Right atrium auricular region (tissue), 2 donors: Measurements from ENCODE around the gene CPPED1. TPM values are rescaled to one million over a fixed set of nuclear protein-coding genes. Genes with fewer than 3 reads are reported as not detected.

Experiments
- DNase-seq: peaks from one replicate; pipeline ENCODE4 v3.0.0-alpha.2; 2019; ENCODE audit warnings: low spot score
- H3K27ac ChIP-seq, 2 donors: fragments of 200-600 bp; sonication (generic); 1 replicate in 1 of 2; 2 replicates in 1 of 2; pipeline ENCODE4 v1.5.1; 2016 to 2019
- H3K27me3 ChIP-seq, 2 donors: fragments of 200-600 bp; sonication (generic); one replicate each; pipeline versions ENCODE4 v1.5.1 to v1.6.0; 2017 to 2019
- H3K36me3 ChIP-seq: fragments of 200-600 bp; sonication (generic); one replicate; pipeline ENCODE4 v1.5.1; 2016
- H3K4me1 ChIP-seq, 2 donors: fragments of 200-600 bp; sonication (generic); one replicate each; pipeline versions ENCODE4 v1.5.1 to v1.6.0; 2017 to 2019
- H3K4me3 ChIP-seq, 2 donors: fragments of 200-600 bp; sonication (generic); 1 replicate in 1 of 2; 2 replicates in 1 of 2; pipeline ENCODE4 v1.5.1; 2017 to 2019; ENCODE audit warnings: mild to moderate bottlenecking in 1 of 2, moderate library complexity in 1 of 2
- H3K9me3 ChIP-seq, 2 donors: fragments of 200-600 bp; sonication (generic); one replicate each; pipeline ENCODE4 v1.5.1; 2019
- total RNA-seq, 2 donors: library from RNA; depleted of rRNA; stranded (reverse); fragments of >200 nt; gene quantifications; one replicate each; pipeline ENCODE4 v1.1.0, GENCODE V29; 2016
- TF ChIP-seq, protein P1 (sequence below), 2 donors: fragments of 200-600 bp; sonication (generic); IDR thresholded peaks; one replicate each; pipeline ENCODE4 v1.5.1; 2019; ENCODE audit warnings: antibody characterized with exemption in 2 of 2

CPPED1 gene
- total RNA-seq, 2 donors from 2014 or later = 5.9 to 6.4 TPM

DNA sequence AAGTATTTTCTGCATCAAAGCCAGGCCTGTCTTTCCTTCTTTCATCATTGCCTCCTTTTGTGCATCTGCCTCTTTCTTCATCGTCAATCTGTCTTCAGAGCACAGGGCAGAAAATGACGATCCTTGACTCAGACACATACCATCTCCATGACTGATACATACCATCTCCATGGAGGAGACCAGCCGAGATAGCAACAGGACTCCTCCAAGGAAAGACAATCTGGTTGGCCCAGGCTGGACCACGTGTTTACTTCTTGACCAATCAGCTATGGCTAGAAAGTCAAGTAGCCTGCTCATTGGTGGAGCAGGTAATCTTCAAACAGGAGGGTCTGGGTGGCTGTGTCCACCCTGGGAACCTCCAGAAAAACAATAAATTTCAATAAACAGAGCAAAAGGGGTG lies 164.6 kb downstream of the CPPED1 start:
- Histone ChIP-seq H3K36me3 (no peaks in the 10 kb centered on the region), H3K27ac (no peak overlapping the region), H3K4me3 (no peak overlapping the region), H3K9me3 (peaks cover 0 to 3% of the 10 kb centered on the region in 2 donors), H3K4me1 (no peaks in the 10 kb centered on the region), H3K27me3 (no peaks in the 10 kb centered on the region)
- TF ChIP-seq, protein P1, sequence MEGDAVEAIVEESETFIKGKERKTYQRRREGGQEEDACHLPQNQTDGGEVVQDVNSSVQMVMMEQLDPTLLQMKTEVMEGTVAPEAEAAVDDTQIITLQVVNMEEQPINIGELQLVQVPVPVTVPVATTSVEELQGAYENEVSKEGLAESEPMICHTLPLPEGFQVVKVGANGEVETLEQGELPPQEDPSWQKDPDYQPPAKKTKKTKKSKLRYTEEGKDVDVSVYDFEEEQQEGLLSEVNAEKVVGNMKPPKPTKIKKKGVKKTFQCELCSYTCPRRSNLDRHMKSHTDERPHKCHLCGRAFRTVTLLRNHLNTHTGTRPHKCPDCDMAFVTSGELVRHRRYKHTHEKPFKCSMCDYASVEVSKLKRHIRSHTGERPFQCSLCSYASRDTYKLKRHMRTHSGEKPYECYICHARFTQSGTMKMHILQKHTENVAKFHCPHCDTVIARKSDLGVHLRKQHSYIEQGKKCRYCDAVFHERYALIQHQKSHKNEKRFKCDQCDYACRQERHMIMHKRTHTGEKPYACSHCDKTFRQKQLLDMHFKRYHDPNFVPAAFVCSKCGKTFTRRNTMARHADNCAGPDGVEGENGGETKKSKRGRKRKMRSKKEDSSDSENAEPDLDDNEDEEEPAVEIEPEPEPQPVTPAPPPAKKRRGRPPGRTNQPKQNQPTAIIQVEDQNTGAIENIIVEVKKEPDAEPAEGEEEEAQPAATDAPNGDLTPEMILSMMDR (IDR thresholded peaks at IDR 0.05) = no peak
- DNase-seq = no peak

DNA sequence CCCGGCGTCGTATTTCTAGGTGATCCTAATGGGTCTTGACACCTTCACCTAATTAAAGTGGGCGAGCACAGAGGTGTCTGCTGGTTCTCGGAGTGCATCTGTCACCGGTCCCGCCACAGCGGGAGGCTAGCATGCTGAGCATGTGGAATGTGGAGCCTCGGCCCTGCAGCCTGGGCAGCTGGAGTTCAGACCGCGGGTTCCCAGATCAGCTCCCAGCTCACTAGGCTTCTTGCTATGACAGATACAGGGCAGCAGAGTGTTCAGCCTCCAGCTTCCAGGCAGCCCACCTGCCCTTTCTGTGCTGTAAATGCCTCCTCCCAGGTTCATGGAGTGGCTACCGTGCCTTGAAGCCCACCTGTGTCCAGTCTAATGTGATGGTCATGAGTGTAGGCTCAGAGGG lies 166.7 kb downstream of the CPPED1 start:
- H3K27me3 ChIP-seq = no peaks in the 10 kb centered on the region
- no peaks in the 10 kb centered on the region for H3K36me3 ChIP-seq
- peaks cover 0 to 3% of the 10 kb centered on the region in 2 donors for H3K9me3 ChIP-seq
- H3K27ac ChIP-seq = no peak overlapping the region
- no peaks in the 10 kb centered on the region for H3K4me1 ChIP-seq
- no peak for DNase-seq
- TF ChIP-seq, protein P1 (IDR thresholded peaks at IDR 0.05) = no peak
- no peak overlapping the region for H3K4me3 ChIP-seq

DNA sequence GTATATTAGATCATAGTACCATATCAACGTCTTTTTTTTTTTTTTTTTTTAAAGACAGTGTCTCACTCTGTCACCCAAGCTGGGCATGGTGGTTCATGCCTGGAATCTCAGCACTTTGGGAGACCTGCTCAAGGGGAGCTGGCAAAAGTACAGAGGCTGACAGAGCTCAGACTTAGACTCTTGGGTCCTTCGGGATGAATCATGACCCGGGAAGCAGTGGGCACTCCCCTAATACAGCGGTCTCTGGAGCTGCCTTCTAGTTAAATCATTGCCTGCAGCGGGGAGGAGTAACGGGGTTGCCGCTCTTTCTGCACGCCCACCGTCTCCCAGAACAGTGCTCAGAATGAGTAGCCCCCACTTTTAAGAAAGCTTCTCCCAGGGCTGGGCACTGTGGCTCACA lies 174.4 kb downstream of the CPPED1 start:
- TF ChIP-seq, protein P1 (IDR thresholded peaks at IDR 0.05) = no peak
- Histone ChIP-seq H3K9me3 (peaks cover 0 to under 1% of the 10 kb centered on the region in 2 donors), H3K4me3 (no peak overlapping the region), H3K4me1 (no peaks in the 10 kb centered on the region), H3K27me3 (no peaks in the 10 kb centered on the region), H3K27ac (no peak overlapping the region), H3K36me3 (no peaks in the 10 kb centered on the region)
- no peak for DNase-seq

DNA sequence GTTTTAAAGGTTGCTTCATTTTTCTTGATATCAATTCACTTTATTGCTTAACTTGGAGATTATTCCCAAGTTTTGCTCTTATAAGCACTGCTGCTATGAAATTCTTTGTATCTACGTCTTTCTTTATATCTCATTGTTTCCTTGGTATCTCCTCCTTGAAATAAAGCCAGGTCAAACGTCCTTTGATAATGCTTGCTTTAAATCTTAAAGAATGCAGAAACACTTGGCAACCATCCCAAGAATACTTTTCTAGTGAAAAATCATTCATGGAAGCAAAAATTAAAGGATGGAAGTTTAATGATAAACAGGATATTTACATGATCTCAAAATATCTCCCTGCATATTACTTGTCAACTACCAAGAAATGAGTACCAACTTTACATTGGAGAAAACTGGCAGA lies 175.2 kb downstream of the CPPED1 start:
- no peaks in the 10 kb centered on the region for H3K4me1 ChIP-seq
- TF ChIP-seq, protein P1 (IDR thresholded peaks at IDR 0.05) = no peak
- DNase-seq = no peak
- no peaks in the 10 kb centered on the region for H3K36me3 ChIP-seq
- no peak overlapping the region for H3K4me3 ChIP-seq
- H3K27ac ChIP-seq = no peak overlapping the region
- H3K27me3 ChIP-seq = no peaks in the 10 kb centered on the region
- H3K9me3 ChIP-seq = peaks cover 0 to 4% of the 10 kb centered on the region in 2 donors

DNA sequence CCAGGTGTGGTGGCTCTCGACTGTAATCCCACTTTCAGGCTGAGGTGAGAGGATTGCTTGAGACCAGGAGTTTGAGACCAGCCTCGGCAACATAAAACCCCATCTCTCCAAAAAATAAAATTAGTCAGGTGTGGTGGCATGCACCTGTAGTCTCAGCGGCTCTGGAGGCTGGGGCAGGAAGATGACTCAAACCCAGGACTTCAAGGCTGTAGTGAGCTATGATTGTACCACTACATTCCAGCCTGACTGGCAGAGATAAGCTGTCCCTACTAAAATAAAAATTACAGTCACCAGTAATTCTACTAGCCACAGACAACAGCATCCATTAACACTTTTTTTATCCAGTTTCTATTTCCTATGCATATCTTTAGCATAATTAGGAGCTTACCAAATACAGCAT lies 176.3 kb downstream of the CPPED1 start:
- Histone ChIP-seq H3K27ac (no peak overlapping the region), H3K36me3 (no peaks in the 10 kb centered on the region), H3K4me3 (no peak overlapping the region), H3K4me1 (no peaks in the 10 kb centered on the region), H3K9me3 (peaks cover 0 to 4% of the 10 kb centered on the region in 2 donors), H3K27me3 (no peaks in the 10 kb centered on the region)
- DNase-seq = no peak
- TF ChIP-seq, protein P1 (IDR thresholded peaks at IDR 0.05) = no peak

DNA sequence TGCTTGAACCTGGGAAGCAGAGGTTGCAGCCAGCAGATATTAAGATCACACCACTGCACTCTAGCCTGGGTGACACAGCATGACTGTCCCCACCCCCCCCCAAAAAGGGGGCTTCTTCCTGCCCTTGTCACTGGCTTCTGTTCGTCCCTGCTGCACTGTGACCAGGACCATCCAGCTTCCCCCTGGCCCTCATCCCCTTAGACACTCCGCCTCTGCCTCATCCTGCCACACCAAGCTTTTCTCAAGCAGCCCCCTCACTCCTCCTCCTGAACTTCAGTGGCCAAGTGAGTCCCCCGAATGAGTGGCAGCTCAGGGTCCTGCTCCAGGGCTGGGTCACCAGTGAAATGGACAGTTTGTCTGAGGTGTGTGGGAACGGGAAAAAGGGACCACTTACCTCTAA lies 177.3 kb downstream of the CPPED1 start:
- TF ChIP-seq, protein P1 (IDR thresholded peaks at IDR 0.05) = no peak
- Histone ChIP-seq H3K9me3 (peaks cover 0 to 4% of the 10 kb centered on the region in 2 donors), H3K27ac (no peak overlapping the region), H3K4me1 (no peaks in the 10 kb centered on the region), H3K4me3 (no peak overlapping the region), H3K36me3 (no peaks in the 10 kb centered on the region), H3K27me3 (no peaks in the 10 kb centered on the region)
- DNase-seq = no peak
